HEK293 (cell line): ENCODE results near the gene BPNT1.

Experiments used
- CTCF ChIA-PET: fragments of 350-600 bp; formaldehyde crosslinking; extraction: SDS; loops from one replicate; lab custom pipeline; 2021; ENCODE audit warnings: antibody characterized with exemption; lab: Yijun Ruan, JAX
- POLR2A ChIA-PET: fragments of 300-600 bp; formaldehyde crosslinking; extraction: SDS; loops from one replicate; lab custom pipeline; 2020; ENCODE audit warnings: antibody characterized with exemption, inconsistent platforms; lab: Yijun Ruan, JAX
- H3K27ac ChIP-seq: fragments of 200-500 bp; sonication (Bioruptor generic); 2 replicates; pipeline ENCODE4 v1.5.1; 2014; ENCODE audit warnings: low read depth, low read length, control low read depth, inconsistent platforms; ENCODE audit errors: extremely low read depth
- H3K36me3 ChIP-seq, 2 experiments: fragments of 200-500 bp in 1 of 2; sonication (Bioruptor generic) in 1 of 2; 1 replicate in 1 of 2; 2 replicates in 1 of 2; pipeline ENCODE4 v1.5.1; 2014 to 2017; ENCODE audit warnings: inconsistent platforms in 2 of 2, low read length in 2 of 2; ENCODE audit not compliant: control insufficient read depth in 2 of 2, insufficient read depth in 1 of 2
- H3K4me1 ChIP-seq: fragments of 200-500 bp; sonication (Bioruptor generic); 2 replicates; pipeline ENCODE4 v1.5.1; 2014; ENCODE audit warnings: mild to moderate bottlenecking, low read length, inconsistent platforms; ENCODE audit not compliant: control insufficient read depth, insufficient read depth
- H3K4me3 ChIP-seq: 2 replicates; pipeline ENCODE4 v1.5.1; 2011; ENCODE audit warnings: low read depth, mild to moderate bottlenecking, control low read depth, low read length, moderate library complexity
- H3K9me3 ChIP-seq: fragments of 200-500 bp; sonication (Bioruptor generic); 2 replicates; pipeline ENCODE4 v1.5.1; 2014; ENCODE audit warnings: low read depth, low read length, inconsistent platforms; ENCODE audit not compliant: control insufficient read depth, insufficient read depth
- BCL11A ChIP-seq: fragments of 450-650 bp; formaldehyde crosslinking; IDR thresholded peaks from 2 replicates; pipeline ENCODE4 v1.5.1; 2016; ENCODE audit warnings: low read depth, missing biosample characterization, missing genetic modification characterization
- FEZF1 ChIP-seq: fragments of 450-650 bp; formaldehyde crosslinking; IDR thresholded peaks from 2 replicates; pipeline ENCODE4 v1.5.1; 2016; ENCODE audit warnings: missing biosample characterization, missing genetic modification characterization
- GFI1B ChIP-seq: fragments of 450-650 bp; formaldehyde crosslinking; IDR thresholded peaks from 2 replicates; pipeline ENCODE4 v1.5.1; 2016; ENCODE audit warnings: missing biosample characterization, missing genetic modification characterization
- PRDM1 ChIP-seq: fragments of 450-650 bp; formaldehyde crosslinking; IDR thresholded peaks from 2 replicates; pipeline ENCODE4; 2016; ENCODE audit warnings: missing biosample characterization, missing genetic modification characterization
- SALL2 ChIP-seq: fragments of 450-650 bp; formaldehyde crosslinking; IDR thresholded peaks from 2 replicates; pipeline ENCODE4 v1.5.0; 2017; ENCODE audit warnings: missing biosample characterization, mild to moderate bottlenecking, missing genetic modification characterization, borderline replicate concordance
- WT1 ChIP-seq: fragments of 450-650 bp; formaldehyde crosslinking; IDR thresholded peaks from 2 replicates; pipeline ENCODE4 v1.5.1; 2016; ENCODE audit warnings: missing biosample characterization, missing genetic modification characterization
- YY2 ChIP-seq: fragments of 450-650 bp; formaldehyde crosslinking; IDR thresholded peaks from 2 replicates; pipeline ENCODE4 v1.5.1; 2016; ENCODE audit warnings: missing biosample characterization, missing genetic modification characterization
- ZBTB17 ChIP-seq: fragments of 450-650 bp; formaldehyde crosslinking; IDR thresholded peaks from 2 replicates; pipeline ENCODE4 v1.5.1; 2016; ENCODE audit warnings: missing biosample characterization, missing genetic modification characterization
- ZFP37 ChIP-seq: fragments of 450-650 bp; formaldehyde crosslinking; IDR thresholded peaks from 2 replicates; pipeline ENCODE4 v1.5.1; 2016; ENCODE audit warnings: missing biosample characterization, missing genetic modification characterization
- ZNF138 ChIP-seq: fragments of 450-650 bp; formaldehyde crosslinking; IDR thresholded peaks from 2 replicates; pipeline ENCODE4 v1.5.1; 2016; ENCODE audit warnings: missing biosample characterization, missing genetic modification characterization, borderline replicate concordance
- ZNF146 ChIP-seq: fragments of 450-650 bp; formaldehyde crosslinking; IDR thresholded peaks from 2 replicates; pipeline ENCODE4 v1.5.1; 2016; ENCODE audit warnings: missing biosample characterization, missing genetic modification characterization
- ZNF148 ChIP-seq: fragments of 450-650 bp; formaldehyde crosslinking; IDR thresholded peaks from 2 replicates; pipeline ENCODE4 v1.5.0; 2017; ENCODE audit warnings: missing biosample characterization, missing genetic modification characterization, borderline replicate concordance
- ZNF175 ChIP-seq: fragments of 450-650 bp; formaldehyde crosslinking; IDR thresholded peaks from 2 replicates; pipeline ENCODE4 v1.5.1; 2016; ENCODE audit warnings: missing biosample characterization, missing genetic modification characterization
- ZNF23 ChIP-seq: fragments of 450-650 bp; formaldehyde crosslinking; IDR thresholded peaks from 2 replicates; pipeline ENCODE4 v1.5.1; 2016; ENCODE audit warnings: missing biosample characterization, missing genetic modification characterization, borderline replicate concordance
- ZNF514 ChIP-seq: fragments of 450-650 bp; formaldehyde crosslinking; IDR thresholded peaks from 2 replicates; pipeline ENCODE4 v1.5.1; 2016; ENCODE audit warnings: missing biosample characterization, missing genetic modification characterization
- ZNF544 ChIP-seq: fragments of 450-650 bp; formaldehyde crosslinking; IDR thresholded peaks from 2 replicates; pipeline ENCODE4 v1.5.0; 2017; ENCODE audit warnings: missing biosample characterization, missing genetic modification characterization
- ZNF600 ChIP-seq: fragments of 450-650 bp; formaldehyde crosslinking; IDR thresholded peaks from 2 replicates; pipeline ENCODE4 v1.5.1; 2016; ENCODE audit warnings: missing biosample characterization, missing genetic modification characterization
- ZNF626 ChIP-seq: fragments of 450-650 bp; sonication (Bioruptor Pico); formaldehyde crosslinking; IDR thresholded peaks from 2 replicates; pipeline ENCODE4 v1.5.1; 2018; ENCODE audit warnings: missing biosample characterization, missing genetic modification characterization, inconsistent platforms
- ZNF654 ChIP-seq: fragments of 450-650 bp; formaldehyde crosslinking; IDR thresholded peaks from 2 replicates; pipeline ENCODE4 v1.5.1; 2016; ENCODE audit warnings: low read depth, missing biosample characterization, missing genetic modification characterization
- ZNF76 ChIP-seq: fragments of 450-650 bp; formaldehyde crosslinking; IDR thresholded peaks from 2 replicates; pipeline ENCODE4; 2016; ENCODE audit warnings: low read depth, missing biosample characterization, missing genetic modification characterization, borderline replicate concordance
- TF ChIP-seq, protein P1 (sequence below): fragments of 450-650 bp; formaldehyde crosslinking; IDR thresholded peaks from 2 replicates; pipeline ENCODE4 v1.5.1; 2016; ENCODE audit warnings: missing biosample characterization, missing genetic modification characterization

Gene BPNT1

DNA sequence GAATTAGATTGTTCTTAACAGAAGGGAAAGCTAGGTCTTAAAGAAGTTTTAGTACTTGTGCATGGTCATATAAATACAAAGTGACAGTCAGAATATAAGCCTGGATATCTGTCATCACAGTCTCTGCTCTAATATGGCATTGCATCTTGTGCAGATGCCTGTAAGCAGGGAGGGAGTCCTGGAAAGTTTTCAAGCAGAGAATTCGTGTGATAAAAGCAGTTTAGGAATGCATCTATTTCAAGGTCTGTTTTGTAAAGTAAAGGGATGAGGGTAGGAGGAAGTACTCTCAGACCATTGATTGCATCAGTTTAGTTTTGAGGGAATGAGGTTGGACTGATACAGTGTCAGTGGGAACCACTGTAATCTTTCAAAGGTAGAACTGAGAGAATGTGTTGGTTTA lies 35.0 kb upstream of the BPNT1 start:
- Histone ChIP-seq H3K4me1 (no peaks in the 10 kb centered on the region), H3K4me3 (no peak overlapping the region), H3K9me3 (no peaks in the 10 kb centered on the region), H3K27ac (no peak overlapping the region)
- ChIA-PET CTCF (interaction anchor here (0.6 to 2.0 kb wide), 4 partner anchors 11 to 86 kb away, joined by 3 to 7 read pairs (median 6); no protein-coding TSS in a partner anchor), POLR2A (no interaction called here)
- no peak for TF ChIP-seq ZNF514 (tag by site-specific recombination)
- no peak for TF ChIP-seq ZNF148 (tag by site-specific recombination)
- TF ChIP-seq PRDM1 (tag by site-specific recombination), result no peak
- no peak for TF ChIP-seq ZNF138
- TF ChIP-seq, protein P1, sequence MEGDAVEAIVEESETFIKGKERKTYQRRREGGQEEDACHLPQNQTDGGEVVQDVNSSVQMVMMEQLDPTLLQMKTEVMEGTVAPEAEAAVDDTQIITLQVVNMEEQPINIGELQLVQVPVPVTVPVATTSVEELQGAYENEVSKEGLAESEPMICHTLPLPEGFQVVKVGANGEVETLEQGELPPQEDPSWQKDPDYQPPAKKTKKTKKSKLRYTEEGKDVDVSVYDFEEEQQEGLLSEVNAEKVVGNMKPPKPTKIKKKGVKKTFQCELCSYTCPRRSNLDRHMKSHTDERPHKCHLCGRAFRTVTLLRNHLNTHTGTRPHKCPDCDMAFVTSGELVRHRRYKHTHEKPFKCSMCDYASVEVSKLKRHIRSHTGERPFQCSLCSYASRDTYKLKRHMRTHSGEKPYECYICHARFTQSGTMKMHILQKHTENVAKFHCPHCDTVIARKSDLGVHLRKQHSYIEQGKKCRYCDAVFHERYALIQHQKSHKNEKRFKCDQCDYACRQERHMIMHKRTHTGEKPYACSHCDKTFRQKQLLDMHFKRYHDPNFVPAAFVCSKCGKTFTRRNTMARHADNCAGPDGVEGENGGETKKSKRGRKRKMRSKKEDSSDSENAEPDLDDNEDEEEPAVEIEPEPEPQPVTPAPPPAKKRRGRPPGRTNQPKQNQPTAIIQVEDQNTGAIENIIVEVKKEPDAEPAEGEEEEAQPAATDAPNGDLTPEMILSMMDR (tag by site-specific recombination), result no peak
- TF ChIP-seq ZBTB17 (tag by site-specific recombination), result no peak
- no peak for TF ChIP-seq ZNF626 (tag by site-specific recombination)
- no peak for TF ChIP-seq FEZF1
- TF ChIP-seq ZNF175, result no peak
- TF ChIP-seq WT1, result no peak
- TF ChIP-seq, all 188 proteins: peak for 0
- H3K36me3 ChIP-seq, result peaks cover 15 to 44% of the 10 kb centered on the region in 2 experiments

GRCh38 chr1:220123889-220124288 lies 34.3 kb upstream of the BPNT1 start:
- ChIA-PET CTCF (interaction anchor here (0.6 to 2.0 kb wide), 5 partner anchors 10 to 86 kb away, joined by 3 to 7 read pairs (median 5); no protein-coding TSS in a partner anchor), POLR2A (interaction anchor here (0.8 kb wide), 1 partner anchor 13 kb away, joined by 3 read pairs; no protein-coding TSS in a partner anchor)
- Histone ChIP-seq H3K4me3 (no peak overlapping the region), H3K9me3 (no peaks in the 10 kb centered on the region), H3K36me3 (peaks cover 10 to 40% of the 10 kb centered on the region in 2 experiments), H3K4me1 (no peaks in the 10 kb centered on the region), H3K27ac (no peak overlapping the region)
- TF ChIP-seq ZNF76 (tag by site-specific recombination) (no peak), WT1 (no peak), ZNF146 (tag by site-specific recombination) (no peak), ZNF600 (tag by site-specific recombination) (no peak), ZNF654 (tag by site-specific recombination) (no peak), YY2 (no peak), SALL2 (tag by site-specific recombination) (no peak), ZNF544 (tag by site-specific recombination) (no peak), ZFP37 (tag by site-specific recombination) (no peak), BCL11A (no peak), GFI1B (tag by site-specific recombination) (no peak)

- no peak for TF ChIP-seq ZNF23
- POLR2A ChIA-PET, result no interaction called here
- Histone ChIP-seq H3K9me3 (no peaks in the 10 kb centered on the region), H3K4me1 (no peaks in the 10 kb centered on the region), H3K4me3 (no peak overlapping the region), H3K27ac (no peak overlapping the region), H3K36me3 (peaks cover 10 to 32% of the 10 kb centered on the region in 2 experiments)
- CTCF ChIA-PET, result interaction anchor here (1.1 to 2.1 kb wide), 3 partner anchors 10 to 23 kb away, joined by 3 to 11 read pairs (median 6); no protein-coding TSS in a partner anchor
Observed at GRCh38 chr1:220123066-220123465, 33.5 kb upstream of the BPNT1 start.
